Gastroesophageal sphincter (tissue), 4 donors: ENCODE measurements around the gene CCDC54. TPM values are rescaled to one million over a fixed set of nuclear protein-coding genes. Genes with fewer than 3 reads are reported as not detected.

ENCODE experiments used
- ATAC-seq: fragments of 150-250 bp; one replicate; pipeline ENCODE4 v1.9.1; 2016; ENCODE audit warnings: mild to moderate bottlenecking, moderate library complexity
- H3K27ac ChIP-seq, 4 donors: fragments of 200-600 bp; sonication (generic) in 3 of 4; 1 replicate in 3 of 4; 2 replicates in 1 of 4; pipeline ENCODE4 v1.5.1; 2016 to 2019
- H3K27me3 ChIP-seq: fragments of 200-600 bp; sonication (generic); one replicate; pipeline ENCODE4 v1.5.1; 2019
- H3K36me3 ChIP-seq, 2 donors: fragments of 200-600 bp; sonication (generic); one replicate each; pipeline ENCODE4 v1.5.1; 2019; ENCODE audit warnings: control low read depth in 1 of 2
- H3K4me1 ChIP-seq, 3 donors: fragments of 200-600 bp; sonication (generic); 1 replicate in 2 of 3; 2 replicates in 1 of 3; pipeline ENCODE4 v1.5.1; 2016 to 2019; ENCODE audit warnings: control low read depth in 2 of 3
- H3K4me3 ChIP-seq, 2 donors: fragments of 200-600 bp; sonication (generic); one replicate each; pipeline ENCODE4 v1.5.1; 2019; ENCODE audit warnings: mild to moderate bottlenecking in 1 of 2, moderate library complexity in 1 of 2
- H3K9me3 ChIP-seq, 3 donors: fragments of 200-600 bp; sonication (generic); one replicate each; pipeline ENCODE4 v1.5.1; 2017 to 2019; ENCODE audit warnings: control low read depth in 2 of 3
- CTCF ChIP-seq, 4 experiments: fragments of 200-600 bp in 2 of 4; fragments of 450-650 bp in 2 of 4; sonication (generic) in 1 of 4; IDR thresholded peaks; one replicate each; pipeline ENCODE4 v1.5.1; 2017 to 2019; ENCODE audit warnings: antibody characterized with exemption in 4 of 4, mild to moderate bottlenecking in 2 of 4, moderate library complexity in 2 of 4
- EP300 ChIP-seq: sonication (generic); formaldehyde crosslinking; IDR thresholded peaks from one replicate; pipeline ENCODE4 v1.6.1; 2017; ENCODE audit warnings: antibody characterized with exemption, mild to moderate bottlenecking
- POLR2A ChIP-seq, 2 donors: fragments of 450-650 bp; IDR thresholded peaks; one replicate each; pipeline ENCODE4 v1.6.1; 2017; ENCODE audit warnings: antibody characterized with exemption in 2 of 2, mild to moderate bottlenecking in 2 of 2, moderate library complexity in 1 of 2
- POLR2AphosphoS5 ChIP-seq: sonication (generic); formaldehyde crosslinking; IDR thresholded peaks from one replicate; pipeline ENCODE4 v1.6.1; 2017; ENCODE audit warnings: antibody characterized with exemption
- WGBS, 2 donors: methylation state at CpG; one replicate each; pipeline ENCODE4 v1.1.5; 2018; ENCODE audit warnings: low coverage in 1 of 2; 5-methylcytosine and 5-hydroxymethylcytosine counted together
- total RNA-seq, 4 donors: library from RNA; depleted of rRNA; stranded (reverse); fragments of >200 nt; gene quantifications; one replicate each; pipeline ENCODE4 v1.1.0, GENCODE V29; 2016

Gene CCDC54
- total RNA-seq, 4 donors from 2014 or later: not detected

GRCh38 chr3:107395066-107395465 is 17.8 kb downstream of the CCDC54 start:
- Histone ChIP-seq H3K4me3 (no peak overlapping the region), H3K36me3 (no peaks in the 10 kb centered on the region), H3K9me3 (no peaks in the 10 kb centered on the region), H3K27ac (no peak overlapping the region), H3K4me1 (no peaks in the 10 kb centered on the region), H3K27me3 (no peaks in the 10 kb centered on the region)
- ATAC-seq: no peak
- no peak for TF ChIP-seq POLR2A (IDR thresholded peaks at IDR 0.05)
- no peak for TF ChIP-seq CTCF (IDR thresholded peaks at IDR 0.05)
- TF ChIP-seq EP300: no peak
- TF ChIP-seq POLR2AphosphoS5: no peak
- WGBS, 2 donors: 86% methylated on average over 2 of the region's 2 CpGs

GRCh38 chr3:107401301-107401700 is 24.1 kb downstream of the CCDC54 start:
- TF ChIP-seq CTCF (IDR thresholded peaks at IDR 0.05) (no peak), POLR2A (IDR thresholded peaks at IDR 0.05) (no peak), POLR2AphosphoS5 (no peak), EP300 (no peak)
- H3K36me3 ChIP-seq: no peaks in the 10 kb centered on the region
- no peaks in the 10 kb centered on the region for H3K9me3 ChIP-seq
- no peak for ATAC-seq
- H3K4me3 ChIP-seq: no peak overlapping the region
- H3K27ac ChIP-seq: no peak overlapping the region
- WGBS, 2 donors: 67 to 73% methylated on average over 1 of the region's 1 CpG
- H3K4me1 ChIP-seq: no peaks in the 10 kb centered on the region
- no peaks in the 10 kb centered on the region for H3K27me3 ChIP-seq

- H3K27ac ChIP-seq: no peak overlapping the region
- H3K27me3 ChIP-seq: no peaks in the 10 kb centered on the region
- no peaks in the 10 kb centered on the region for H3K4me1 ChIP-seq
- H3K9me3 ChIP-seq: no peaks in the 10 kb centered on the region
- H3K36me3 ChIP-seq: no peaks in the 10 kb centered on the region
- no peak overlapping the region for H3K4me3 ChIP-seq
- no peak for TF ChIP-seq CTCF (IDR thresholded peaks at IDR 0.05)
- no peak for TF ChIP-seq POLR2AphosphoS5
- TF ChIP-seq EP300: no peak
- TF ChIP-seq POLR2A (IDR thresholded peaks at IDR 0.05): no peak
- ATAC-seq: no peak
- WGBS, 2 donors: 83 to 89% methylated on average over 3 of the region's 3 CpGs
These were observed 25.0 kb downstream of the CCDC54 start for GRCh38 chr3:107402214-107402613.

- Histone ChIP-seq H3K27me3 (no peaks in the 10 kb centered on the region), H3K9me3 (peaks cover 0 to 12% (median 0%) of the 10 kb centered on the region in 3 donors), H3K27ac (no peak overlapping the region), H3K4me1 (no peaks in the 10 kb centered on the region), H3K36me3 (no peaks in the 10 kb centered on the region), H3K4me3 (no peak overlapping the region)
- 83 to 87% methylated on average over 3 of the region's 3 CpGs for WGBS, 2 donors
- ATAC-seq: no peak
- TF ChIP-seq CTCF (IDR thresholded peaks at IDR 0.05) (no peak), POLR2A (IDR thresholded peaks at IDR 0.05) (no peak), POLR2AphosphoS5 (no peak), EP300 (no peak)
These were observed 27.7 kb downstream of the CCDC54 start for GRCh38 chr3:107404727-107405469.

- no peaks in the 10 kb centered on the region for H3K27me3 ChIP-seq
- H3K9me3 ChIP-seq: peaks cover 0 to 12% (median 0%) of the 10 kb centered on the region in 3 donors
- H3K4me1 ChIP-seq: no peaks in the 10 kb centered on the region
- ATAC-seq: no peak
- no peak overlapping the region for H3K27ac ChIP-seq
- no peak overlapping the region for H3K4me3 ChIP-seq
- H3K36me3 ChIP-seq: no peaks in the 10 kb centered on the region
- TF ChIP-seq CTCF (IDR thresholded peaks at IDR 0.05): no peak
- TF ChIP-seq EP300: no peak
- TF ChIP-seq POLR2A (IDR thresholded peaks at IDR 0.05): no peak
- TF ChIP-seq POLR2AphosphoS5: no peak
- 48 to 50% methylated on average over 2 of the region's 2 CpGs for WGBS, 2 donors
These were observed 30.1 kb downstream of the CCDC54 start for GRCh38 chr3:107407355-107407754.
